NB4 (cell line): ENCODE results near the gene GALNT10.

Experiments
- CTCF ChIP-seq: IDR thresholded peaks from one replicate; pipeline ENCODE4 v1.5.1; 2012; ENCODE audit warnings: low read depth, low read length
- TF ChIP-seq, protein P1 (sequence below): IDR thresholded peaks from 2 replicates; pipeline ENCODE4 v1.6.1; 2011; ENCODE audit warnings: low read depth, low read length

- TF ChIP-seq CTCF: no peak
- TF ChIP-seq, protein P1, sequence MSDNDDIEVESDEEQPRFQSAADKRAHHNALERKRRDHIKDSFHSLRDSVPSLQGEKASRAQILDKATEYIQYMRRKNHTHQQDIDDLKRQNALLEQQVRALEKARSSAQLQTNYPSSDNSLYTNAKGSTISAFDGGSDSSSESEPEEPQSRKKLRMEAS: no peak
These were observed 22.1 kb upstream of the GALNT10 start for GRCh38 chr5:154168395-154168794.
